Stimulated activated CD8-positive, alpha-beta memory T cell treated with anti-CD3 and anti-CD28 coated beads, Interleukin-15, amount 100 ng/mL, for 4 hours (primary cell): ENCODE data around the gene CD99L2.
A peak's percentile ranks its signal among the peaks of the same experiment; 100 is the strongest.

Source experiments
- DNase-seq, 2 donors: peaks; one replicate each; pipeline ENCODE4 v3.0.0-alpha.2; 2020; ENCODE audit warnings: low read depth in 2 of 2

CD99L2 gene, protein sequence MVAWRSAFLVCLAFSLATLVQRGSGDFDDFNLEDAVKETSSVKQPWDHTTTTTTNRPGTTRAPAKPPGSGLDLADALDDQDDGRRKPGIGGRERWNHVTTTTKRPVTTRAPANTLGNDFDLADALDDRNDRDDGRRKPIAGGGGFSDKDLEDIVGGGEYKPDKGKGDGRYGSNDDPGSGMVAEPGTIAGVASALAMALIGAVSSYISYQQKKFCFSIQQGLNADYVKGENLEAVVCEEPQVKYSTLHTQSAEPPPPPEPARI

GRCh38 chrX:150898343-150899190 lies at the start of gene CD99L2:
TSS of gene CD99L2 (minus strand) at chrX:150898668. CDS start at chrX:150898588, 80 bp downstream.
- peak; percentile 71 to 79 for DNase-seq

GRCh38 chrX:150944233-150944632 lies 45.8 kb upstream of the CD99L2 start:
- no peak for DNase-seq

DNA sequence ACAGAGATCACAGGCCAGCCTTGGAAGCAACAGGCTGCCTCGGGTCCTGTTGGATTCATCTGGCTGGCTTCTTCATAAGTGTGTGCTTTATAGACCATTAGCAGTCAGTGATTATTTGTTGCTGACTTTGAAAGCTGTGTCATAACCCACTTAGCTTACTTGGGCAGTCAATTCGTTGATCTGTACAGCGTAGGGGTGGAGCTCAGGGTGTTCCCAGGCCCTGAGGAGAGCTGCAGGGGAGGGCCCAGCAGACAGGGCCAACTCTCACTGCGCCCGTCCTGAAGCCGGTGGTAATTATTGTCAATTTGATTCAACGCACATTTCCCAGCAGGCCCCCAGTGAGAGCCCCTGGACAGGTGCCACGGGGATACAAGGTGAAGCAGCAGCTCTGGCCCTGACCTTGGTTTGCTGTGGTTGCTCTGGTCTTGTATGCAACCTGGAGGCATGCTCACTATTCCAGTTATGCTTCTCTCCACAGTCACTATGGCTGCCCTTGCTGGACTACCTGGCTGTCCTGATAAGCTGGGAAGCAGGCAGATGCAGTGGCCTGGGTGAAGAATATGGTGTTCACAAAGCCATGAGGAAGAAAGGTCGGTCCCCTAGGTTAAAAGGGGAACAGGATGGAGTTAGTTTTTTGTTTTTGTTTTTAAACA lies 44.6 kb upstream of the CD99L2 start:
- no peak for DNase-seq

- no peak for DNase-seq
Observed at GRCh38 chrX:150941580-150941979, 43.1 kb upstream of the CD99L2 start.

GRCh38 chrX:150940844-150941495 lies 42.5 kb upstream of the CD99L2 start:
- DNase-seq = no peak

- DNase-seq = no peak
Observed at GRCh38 chrX:150936556-150936955, 38.1 kb upstream of the CD99L2 start.

DNA sequence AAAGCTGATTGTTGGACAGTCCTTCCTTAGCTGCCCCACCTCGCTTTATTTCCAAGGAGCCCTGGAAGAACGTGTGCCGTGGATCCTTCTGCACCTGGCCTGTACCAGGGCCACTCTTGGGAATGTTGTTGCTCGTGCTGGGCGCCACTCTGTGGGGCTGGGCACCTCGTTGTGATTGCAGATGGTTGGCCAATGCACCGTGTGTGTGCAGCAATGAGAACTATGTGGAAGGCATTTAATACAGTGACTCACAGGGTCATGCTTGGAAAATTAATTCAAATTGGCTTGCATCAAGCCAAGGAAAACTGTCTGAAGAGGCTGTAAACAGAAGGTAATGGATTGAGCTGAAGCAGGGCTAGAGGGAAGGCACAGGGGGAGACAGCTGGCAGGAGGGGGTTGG lies 37.0 kb upstream of the CD99L2 start:
- DNase-seq = no peak

- no peak for DNase-seq
Observed at GRCh38 chrX:150934453-150934852, 36.0 kb upstream of the CD99L2 start.

DNA sequence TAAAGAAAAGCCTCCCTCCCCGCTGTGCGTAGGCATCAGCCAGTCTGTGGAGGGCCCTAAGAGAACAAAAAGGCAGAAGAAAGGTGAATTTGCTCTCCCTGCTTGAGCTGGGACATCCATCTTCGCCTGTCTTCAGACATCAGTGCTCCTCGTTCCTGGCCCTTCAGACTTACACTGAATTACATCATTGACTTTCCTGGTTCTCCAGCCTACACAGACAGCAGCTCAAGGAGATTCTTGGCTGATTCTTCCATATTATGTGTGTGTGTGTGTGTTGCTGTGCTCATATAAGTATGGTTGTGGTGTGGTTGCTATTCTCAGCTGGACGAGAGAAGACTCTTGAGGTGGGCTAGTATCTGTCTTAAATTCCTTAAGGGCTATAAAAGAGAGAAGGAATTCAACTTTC lies 35.5 kb upstream of the CD99L2 start:
- DNase-seq = no peak

GRCh38 chrX:150929058-150929457 lies 30.6 kb upstream of the CD99L2 start:
- no peak for DNase-seq

DNA sequence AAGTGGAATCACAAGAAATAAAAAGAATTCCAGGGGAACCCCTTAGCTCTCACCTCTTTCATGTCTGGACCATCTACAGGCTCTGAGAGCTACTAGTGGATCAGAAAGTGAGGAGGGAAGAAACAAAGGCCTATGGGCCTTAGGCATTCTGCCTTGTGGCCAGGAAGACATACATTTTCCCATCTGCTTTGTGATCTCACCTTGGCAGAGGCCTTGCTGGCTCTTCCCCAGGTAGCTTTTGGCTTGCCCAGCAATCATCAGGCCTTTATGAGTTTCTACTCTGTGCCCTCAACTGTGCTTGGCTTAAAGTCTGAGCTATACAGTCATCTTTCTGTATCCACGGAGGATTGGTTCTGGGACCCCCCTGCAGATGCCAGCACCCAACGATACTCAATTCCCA lies 28.3 kb upstream of the CD99L2 start:
- no peak for DNase-seq

GRCh38 chrX:150926304-150926703 lies 27.8 kb upstream of the CD99L2 start:
- DNase-seq = no peak

GRCh38 chrX:150919401-150919800 lies 20.9 kb upstream of the CD99L2 start:
- DNase-seq = no peak

DNA sequence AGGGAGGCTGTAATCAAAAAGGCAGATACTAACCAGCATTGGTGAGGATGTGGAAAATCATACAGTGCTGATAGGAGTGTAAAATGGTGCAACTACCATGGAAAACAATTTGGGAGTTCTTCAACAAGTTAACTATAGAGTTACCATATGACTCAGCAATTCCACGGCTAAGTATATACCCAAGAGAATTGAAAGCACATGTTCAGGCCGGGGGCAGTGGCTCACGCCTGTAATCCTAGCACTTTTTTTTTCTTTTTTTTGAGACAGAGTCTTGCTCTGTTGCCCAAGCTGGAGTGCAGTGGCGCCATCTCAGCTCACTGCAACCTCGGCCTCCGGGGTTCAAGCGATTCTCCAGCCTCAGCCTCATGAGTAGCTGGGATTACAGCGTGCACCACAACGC lies 15.0 kb upstream of the CD99L2 start:
- DNase-seq = no peak

DNA sequence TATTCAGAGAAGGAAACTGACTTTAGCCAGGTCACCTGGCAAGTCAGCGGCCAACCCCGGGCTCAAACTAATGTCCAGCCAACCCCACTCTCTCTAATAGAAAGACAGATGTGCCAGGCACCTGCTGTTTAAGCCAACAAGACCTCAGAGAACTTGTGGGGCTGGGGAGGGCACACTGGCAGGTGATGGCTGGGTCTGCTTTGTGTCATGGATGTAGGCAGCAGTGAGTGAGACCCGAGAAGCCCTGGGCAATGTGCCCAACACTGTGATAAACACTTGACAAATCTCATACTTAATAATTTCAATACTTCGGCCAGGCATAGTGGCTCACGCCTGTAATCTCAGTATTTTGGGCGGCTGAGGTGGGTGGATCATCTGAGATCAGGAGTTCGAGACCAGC lies 9.0 kb upstream of the CD99L2 start:
- no peak for DNase-seq

GRCh38 chrX:150906694-150907093 lies 8.2 kb upstream of the CD99L2 start:
- DNase-seq = no peak

GRCh38 chrX:150905293-150905692 lies 6.8 kb upstream of the CD99L2 start:
- DNase-seq = no peak

GRCh38 chrX:150903110-150903508 lies 4.6 kb upstream of the CD99L2 start:
- no peak for DNase-seq

DNA sequence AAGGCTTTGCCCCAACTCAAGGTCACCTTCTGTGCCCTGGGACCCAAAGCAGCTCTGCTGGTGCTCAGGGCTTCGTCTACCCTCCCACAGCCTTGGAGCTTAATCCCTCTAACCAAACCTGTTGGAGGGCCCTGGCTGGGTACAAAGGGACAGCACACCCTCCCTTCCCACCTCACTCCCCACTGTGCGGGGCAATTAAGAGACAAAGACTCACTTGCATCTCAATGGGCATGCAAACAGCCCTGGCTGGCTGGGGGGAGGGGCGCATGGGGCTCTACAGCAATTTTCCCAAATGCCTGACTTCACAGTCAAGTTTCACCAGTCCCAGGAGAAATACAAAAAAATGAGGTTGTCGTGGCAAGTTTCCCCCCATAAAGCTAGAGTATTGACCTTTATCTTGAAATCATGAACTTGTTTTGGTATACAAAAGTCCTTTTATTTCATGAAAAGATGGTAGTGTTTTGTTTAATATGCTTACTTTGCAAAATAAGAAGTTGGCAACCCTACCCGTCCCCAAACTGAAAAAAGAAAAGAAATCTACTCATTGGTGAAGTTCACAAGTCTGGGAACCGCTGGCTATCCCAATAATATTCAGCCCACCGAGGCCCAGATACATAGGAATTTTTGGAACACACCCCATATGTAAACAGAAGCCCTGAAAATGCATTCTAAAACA lies 4.1 kb upstream of the CD99L2 start:
- no peak for DNase-seq

DNA sequence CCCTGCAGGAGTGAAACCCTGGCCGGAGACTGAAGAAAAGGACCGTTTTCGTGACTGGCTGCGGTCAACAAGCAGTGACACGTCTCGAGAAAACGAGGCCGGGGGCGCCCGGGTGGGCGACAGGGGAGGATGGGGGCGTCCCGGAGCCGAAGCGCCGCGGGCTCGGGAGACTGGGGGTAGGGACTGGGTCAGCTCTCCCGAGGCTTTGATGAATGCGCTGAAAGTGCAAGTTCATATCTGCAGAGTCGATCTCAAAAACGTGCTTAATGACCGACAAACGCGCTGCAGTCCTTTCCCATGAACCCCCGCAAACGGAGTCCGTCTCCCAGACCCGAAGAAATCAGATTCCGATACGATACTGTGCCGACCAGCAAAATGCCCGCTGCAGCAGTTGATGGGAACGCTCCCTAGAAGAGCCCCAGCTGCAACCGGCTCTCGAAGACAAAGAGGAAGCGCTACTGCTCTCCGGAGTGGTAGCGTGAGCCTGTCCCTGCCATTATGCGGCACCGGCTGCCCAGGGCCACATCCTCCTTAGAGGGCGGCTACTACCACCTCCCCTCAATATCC lies 806 bp upstream of the CD99L2 start:
- DNase-seq = no peak
